ENCODE measurements around the gene CR2.
"Not testable (repeated sequence)": the region's sequence is repeated elsewhere in the genome, so short reads cannot be mapped to it uniquely, and the experiment has no call there.

Gene CR2

DNA sequence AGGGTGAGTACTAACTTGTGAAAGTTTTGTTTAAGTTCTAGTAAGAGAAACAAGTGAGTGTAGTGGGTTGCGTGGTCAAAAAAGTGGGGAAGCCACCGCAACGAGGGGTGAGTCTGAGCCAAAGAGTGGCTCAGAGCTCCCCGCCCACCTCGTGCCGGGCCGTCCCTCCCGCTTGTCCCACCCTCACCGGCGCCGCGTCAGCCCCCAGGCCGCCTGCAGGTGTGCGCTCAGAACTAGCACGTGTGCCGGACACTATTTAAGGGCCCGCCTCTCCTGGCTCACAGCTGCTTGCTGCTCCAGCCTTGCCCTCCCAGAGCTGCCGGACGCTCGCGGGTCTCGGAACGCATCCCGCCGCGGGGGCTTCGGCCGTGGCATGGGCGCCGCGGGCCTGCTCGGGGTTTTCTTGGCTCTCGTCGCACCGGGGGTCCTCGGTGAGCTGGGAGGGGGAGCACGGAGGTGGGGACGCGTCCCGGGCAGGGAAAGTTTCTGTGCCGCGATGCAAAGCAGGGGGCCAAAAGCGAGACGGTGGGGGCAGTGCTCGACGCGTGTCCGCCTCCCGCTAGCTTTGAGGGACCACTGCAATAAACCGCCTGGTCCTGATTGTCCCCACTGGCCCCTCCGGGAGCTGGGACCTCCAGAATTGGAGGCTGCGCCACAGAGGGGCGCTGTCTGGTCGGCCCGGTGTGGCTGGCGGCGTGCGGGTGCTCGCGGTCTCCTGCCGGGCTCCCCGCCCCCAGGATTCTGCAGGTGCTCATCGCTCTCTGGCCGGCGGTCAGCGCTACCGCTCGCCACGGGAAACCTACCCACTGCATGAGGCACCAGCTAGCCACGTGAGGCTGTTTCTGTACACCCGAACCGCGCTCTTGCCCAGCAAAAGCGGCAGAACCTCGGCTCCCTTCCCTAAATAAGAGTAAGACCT, at the start of gene CR2:
CR2 (plus strand) TSS at position 283 of the 919 bp plus-strand sequence; CDS start at position 374, 91 bp downstream.
- DNase-seq (ENCODE audit: low read depth, low spot score), result peak; percentile 56

DNA sequence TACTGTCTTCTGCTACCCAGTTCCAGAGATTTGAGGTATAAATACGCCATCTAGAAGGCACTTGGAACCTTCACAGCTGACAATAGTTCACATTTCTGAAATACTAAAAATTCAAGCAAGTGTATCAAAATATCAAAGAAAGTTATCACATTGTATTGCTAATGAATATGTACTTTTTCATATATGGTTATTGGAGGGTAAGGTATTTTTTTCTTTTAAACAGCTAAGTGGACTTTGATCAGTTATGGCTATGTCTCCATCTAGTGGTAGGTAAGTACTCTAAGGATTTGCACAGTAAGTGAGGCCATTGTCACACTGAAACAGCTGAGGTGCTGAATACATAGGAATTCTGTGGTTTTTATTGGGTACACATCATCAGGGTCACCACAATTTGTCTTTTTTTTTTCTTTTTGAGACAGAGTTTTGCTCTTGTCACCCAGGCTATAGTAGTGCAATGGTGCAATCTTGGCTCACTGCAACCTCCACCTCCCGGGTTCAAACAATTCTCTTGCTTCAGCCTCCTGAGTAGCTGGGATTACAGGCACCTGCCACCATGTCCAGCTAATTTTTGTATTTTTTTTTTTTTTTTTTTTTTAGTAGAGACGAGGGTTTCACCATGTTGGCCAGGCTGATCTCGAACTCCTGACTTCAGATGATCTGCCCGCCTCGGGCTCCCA, 49.1 kb upstream of the CR2 start:
- DNase-seq (ENCODE audit: low read depth, low spot score), result no peak

DNA sequence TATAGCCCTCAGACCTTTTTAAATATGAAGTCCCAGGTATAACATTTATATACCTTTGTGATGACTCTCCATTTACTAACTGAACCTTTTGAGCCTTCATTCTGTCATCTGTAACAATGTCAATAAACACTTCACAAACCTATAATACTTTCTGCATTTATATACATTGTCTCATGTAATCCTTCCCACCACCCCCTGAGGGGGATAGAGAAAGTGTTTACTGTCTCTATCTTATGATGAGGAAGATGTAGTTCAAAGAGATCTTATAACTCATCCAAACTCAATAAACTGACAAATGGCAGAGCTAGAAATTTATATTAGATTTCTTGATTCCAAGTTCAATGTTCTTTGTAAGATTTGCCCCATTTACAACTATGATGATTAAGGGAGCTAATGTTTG, 48.3 kb upstream of the CR2 start:
- no peak for DNase-seq (ENCODE audit: low read depth, low spot score)

DNA sequence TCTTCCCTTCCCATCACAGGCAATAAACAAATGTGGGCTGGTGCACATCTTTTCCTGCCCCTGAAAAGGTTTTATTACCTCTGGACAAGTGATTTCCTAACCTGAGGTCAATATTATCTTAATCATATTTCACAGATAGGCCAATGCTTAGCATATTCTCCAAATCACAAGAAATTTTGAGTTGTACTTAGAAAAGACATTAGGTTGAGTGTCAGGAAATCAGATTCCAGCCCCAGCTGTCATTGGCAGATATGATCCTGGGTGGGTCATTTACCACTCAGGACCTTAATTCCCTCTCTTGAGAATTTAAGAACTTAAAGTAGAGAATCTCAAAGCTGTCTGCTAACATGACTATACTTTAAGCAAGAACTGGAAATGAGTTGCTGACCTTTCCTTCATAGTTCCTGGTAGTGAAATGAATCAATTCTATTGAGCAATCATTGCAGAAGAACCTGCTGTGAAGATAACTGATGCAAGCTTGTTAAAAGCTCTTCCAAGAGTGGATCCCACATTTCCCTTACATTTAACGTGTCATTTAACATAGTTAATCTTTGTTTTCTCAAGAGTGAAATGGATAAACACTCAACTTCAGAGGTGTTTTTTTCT, 46.4 kb upstream of the CR2 start:
- no peak for DNase-seq (ENCODE audit: low read depth, low spot score)

DNA sequence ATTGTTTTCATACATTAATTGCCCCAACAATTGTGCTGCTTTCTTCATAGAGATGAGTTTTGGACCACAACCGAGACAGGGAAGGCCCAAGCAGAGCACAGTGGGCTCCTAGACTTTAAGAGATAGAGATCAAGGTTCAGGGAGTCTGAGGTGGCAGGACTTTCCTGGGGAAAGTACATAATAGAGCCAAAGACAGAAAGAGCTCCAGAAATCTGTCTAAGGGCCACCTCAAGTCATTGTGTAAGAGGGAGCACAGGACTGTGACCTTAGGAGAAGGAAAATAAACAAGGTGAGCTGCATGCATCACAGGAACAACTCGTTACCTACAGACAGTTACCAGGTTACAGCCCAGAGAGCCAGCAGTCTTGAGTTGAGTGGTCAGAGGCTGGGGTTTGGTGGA, 41.3 kb upstream of the CR2 start:
- DNase-seq (ENCODE audit: low read depth, low spot score), result no peak

DNA sequence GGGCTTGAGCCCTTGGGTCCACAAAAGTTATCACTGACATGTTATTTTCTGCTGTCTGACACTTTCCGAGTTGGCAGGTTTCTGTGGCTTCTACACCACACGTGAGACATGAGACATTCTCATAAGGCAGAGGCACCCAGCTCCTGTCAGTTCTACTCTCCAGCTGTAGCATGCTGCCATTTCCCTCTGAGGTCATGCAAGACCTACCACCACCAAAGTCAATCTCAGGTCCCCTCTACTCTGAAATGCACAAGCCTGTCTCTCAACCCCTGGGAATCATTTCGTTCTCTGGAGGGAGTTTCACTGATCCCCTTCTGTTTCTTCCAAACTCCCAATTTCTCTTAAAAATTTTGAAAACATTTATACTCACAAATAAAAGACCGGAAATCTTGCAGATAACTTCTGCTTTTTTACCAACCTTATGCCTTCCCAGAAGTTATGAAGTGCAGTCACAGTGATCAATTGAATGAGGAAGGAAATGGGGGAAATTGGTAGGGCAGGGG, 39.5 kb upstream of the CR2 start:
- DNase-seq (ENCODE audit: low read depth, low spot score), result no peak

DNA sequence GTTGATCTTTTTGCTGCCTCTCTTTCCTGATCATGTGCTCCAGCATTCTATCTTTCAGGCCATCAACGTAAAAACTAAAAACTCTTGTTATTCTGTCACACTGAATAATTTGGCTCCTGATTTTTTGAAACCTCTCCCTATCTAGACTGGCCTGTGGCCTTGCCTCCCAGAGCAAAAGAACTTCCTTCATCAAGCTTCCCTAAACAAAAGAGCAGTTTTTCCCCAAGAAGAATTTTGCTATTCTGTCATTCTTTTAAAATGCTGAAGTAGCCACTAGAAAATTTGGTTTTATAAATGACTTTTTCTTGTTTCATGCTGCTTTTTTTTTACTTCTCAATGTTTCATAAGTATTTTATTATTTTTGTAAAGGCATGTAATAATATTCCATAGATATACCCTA, 37.1 kb upstream of the CR2 start:
- DNase-seq (ENCODE audit: low read depth, low spot score), result no peak

DNA sequence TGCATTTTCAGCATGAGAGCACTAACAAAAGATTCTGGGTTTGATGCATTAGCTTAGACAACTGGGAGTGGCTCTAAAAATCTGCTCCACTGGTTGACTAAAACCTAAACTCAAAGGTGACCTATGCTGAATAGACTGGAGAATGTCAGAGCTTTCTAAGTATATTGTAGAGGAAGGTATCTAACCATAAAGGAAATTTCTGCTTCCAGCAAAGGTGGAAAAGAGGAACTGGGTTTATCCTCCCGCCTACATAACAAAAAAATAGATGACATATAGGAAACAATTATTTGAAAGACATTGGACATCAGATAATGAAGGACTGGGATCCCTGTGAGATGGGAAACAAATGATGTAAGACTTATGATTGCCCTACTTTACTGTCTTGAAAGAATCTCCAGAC, 35.8 kb upstream of the CR2 start:
- no peak for DNase-seq (ENCODE audit: low read depth, low spot score)

DNA sequence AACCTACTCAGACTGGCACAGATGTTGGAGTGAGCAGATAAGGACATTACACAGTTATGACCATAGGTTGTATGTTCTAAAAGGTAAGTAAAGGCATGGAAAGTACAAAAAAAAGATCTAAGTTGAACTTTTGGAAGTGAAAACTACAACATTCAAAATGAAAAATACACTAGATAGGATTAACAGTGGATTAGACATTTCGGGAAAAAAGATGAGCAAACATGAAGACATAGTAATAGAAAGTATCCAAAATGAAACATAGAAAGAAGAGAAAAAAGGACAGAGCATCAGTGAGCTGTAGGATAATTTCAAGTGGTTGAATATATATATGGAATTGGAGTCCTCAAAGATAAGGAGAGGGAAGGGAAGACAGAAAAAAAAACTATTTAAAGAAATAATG, 34.0 kb upstream of the CR2 start:
- no peak for DNase-seq (ENCODE audit: low read depth, low spot score)

DNA sequence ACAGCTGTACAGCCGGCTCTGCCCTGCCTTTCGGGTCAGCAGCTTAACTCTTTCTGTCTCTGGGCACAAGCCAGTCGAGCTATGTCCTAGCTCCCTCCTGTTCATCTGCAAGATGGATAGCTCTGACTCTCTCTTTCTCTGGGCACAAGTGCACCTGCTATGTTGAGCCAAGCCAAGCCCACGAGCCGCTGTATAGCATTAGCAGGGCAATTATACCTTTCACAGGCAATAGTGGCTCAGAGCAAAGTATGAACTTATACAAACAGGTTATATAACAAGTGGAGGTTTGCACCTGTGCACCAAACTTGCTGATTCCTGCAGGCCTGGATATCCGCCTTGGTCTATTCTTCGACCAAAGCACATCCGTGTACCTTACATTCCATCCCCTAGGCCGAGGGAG, 33.0 kb upstream of the CR2 start:
- DNase-seq (ENCODE audit: low read depth, low spot score), result no peak

DNA sequence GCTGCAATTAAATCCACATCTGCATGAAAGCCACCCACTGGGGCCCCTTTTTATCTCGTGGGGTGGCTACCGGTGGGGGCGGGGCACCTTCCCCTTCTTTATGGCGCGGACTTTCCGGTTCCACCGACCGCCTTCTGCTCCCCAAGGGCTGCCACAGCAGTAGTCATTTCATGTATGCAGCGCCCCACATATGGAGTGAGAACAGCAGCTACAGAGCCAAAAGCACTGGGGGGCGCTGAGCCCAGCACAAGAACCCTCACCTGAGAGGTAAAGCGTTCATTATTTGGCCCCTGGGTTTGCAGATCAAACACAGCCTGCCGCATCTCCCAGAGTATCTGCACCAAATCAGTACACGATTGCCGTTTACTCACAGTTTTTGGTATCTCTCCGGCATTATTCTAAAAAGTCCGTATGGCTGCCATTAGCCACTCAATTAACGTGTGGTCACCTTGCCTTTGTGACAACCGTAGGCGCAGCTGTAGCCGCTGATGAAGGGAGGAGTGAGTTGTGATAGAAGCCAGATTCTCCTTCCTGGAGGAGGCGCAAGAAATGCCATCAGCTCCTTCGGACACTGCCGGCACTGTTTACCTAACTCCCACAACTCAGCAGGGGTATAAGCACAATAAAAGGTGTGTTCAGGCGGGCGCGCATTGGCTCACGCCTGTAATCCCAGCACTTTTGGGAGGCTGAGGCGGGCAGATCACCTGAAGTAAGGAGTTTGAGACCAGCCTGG, 30.4 kb upstream of the CR2 start:
- DNase-seq (ENCODE audit: low read depth, low spot score), result no peak

DNA sequence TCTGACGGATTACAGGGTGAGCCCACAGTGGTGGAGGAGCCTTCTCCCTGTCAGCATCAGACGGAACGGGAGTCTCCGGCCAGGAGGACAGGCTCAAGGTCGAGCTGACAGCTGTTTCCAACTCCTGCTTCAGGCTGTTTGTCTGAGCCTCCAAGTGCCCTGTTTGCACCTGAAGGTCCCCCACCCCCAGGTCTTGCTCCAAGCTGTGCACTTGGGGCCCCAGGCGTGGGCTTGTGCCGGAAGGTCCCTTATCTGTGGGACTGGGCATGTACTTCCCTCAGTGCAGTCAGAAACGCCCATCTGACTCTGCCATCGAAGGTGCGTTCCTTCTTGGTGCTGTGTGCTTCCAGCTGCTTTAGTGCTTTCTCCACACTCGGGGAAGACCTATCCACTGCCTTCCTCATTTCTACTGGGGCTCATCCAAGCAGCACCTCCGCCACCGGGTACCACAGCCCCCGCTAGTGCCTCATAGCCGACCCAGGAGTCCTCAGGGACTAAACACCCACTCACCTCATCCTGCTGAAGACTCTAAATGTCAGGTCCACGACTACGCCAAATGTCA, 29.5 kb upstream of the CR2 start:
- DNase-seq (ENCODE audit: low read depth, low spot score), result no peak

DNA sequence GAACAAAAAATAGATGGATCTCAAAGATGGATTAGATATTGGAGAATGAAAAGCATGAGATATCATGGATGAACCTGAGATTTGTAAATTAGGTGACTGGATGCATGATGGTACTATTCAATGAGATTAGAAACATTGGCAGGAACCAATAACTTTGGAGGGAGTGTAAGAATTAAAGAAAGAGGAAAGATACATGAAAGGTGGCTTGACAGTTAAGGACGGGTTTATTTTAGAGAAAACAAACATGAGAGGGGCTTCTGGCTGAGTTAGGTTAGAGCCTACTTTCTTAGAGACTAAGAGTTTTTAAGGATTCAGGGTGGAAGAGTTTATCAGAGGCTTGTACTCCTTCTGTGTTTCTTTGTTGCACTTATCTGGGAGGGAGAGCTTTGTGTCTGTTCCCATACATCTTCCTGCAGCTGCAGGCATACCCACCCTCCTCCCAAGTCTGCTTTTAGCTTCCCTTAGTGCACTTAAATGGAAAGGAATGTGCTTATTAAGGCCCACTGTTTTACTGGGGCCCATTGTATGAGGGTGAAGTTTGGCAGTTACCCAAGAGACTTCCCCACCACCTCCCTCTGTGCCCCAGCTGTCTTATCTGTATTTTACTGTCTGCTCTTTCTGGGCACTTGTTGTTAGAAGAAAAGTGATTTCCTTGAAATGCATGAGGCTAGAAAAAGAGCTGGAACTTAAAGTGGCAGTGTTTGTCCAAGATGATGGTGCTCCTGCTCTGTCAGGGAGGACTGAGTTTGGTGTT, 26.1 kb upstream of the CR2 start:
- no peak for DNase-seq (ENCODE audit: low read depth, low spot score)

DNA sequence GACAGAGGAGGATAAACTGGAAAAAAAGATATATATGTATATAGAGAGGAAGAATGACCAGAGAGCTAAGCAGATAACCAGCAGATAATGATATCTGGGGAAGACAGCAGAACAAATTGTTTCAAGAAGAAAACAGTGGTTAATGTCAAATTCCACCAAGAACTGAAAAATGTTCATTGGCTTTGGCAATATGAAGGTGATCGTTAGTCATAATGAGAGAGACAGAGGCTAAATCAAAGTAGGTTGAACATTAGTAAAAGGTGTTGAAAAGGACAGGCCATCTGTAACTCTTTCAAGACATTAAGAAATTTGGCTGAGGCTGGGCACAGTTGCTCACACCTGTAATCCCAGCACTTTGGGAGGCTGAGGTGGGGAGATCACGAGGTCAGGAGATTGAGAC, 25.3 kb upstream of the CR2 start:
- DNase-seq (ENCODE audit: low read depth, low spot score), result no peak

DNA sequence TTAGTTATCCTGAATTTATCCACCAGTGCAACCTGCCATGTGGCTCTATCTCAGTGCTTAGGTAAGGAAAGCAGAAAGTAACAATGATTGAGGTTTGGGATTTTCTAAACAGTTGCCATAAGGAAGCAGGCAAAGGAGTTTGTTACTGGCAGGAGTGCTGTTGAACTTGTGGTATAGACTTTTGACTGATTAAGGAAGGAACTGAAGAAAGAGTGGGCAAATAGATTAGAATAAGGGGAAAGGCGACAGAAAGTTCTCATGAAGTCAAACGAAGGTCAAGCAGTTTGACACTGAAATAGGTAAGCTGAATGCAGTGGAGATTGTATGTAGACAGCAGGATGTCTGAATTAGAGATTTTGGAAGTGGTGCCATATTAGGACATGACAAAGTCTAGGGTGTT, 24.2 kb upstream of the CR2 start:
- no peak for DNase-seq (ENCODE audit: low read depth, low spot score)

DNA sequence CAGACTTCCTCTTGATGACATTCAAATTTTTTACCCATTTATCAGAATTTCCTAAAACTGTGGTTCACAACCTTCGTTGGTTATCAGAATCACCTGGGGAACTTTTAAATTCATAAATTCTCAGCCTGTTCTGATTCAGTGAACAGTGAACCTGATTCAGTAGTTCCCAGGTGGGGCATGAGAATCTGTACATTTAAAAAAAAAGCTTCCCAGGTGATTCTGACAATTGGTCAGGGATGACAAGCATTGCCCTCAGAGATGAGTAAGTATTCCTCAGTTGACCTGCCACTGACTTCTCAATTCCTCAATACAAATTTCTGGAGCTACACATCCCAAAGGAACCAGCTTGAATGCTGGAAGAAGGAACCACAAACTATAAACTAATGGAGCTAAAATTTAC, 23.5 kb upstream of the CR2 start:
- DNase-seq (ENCODE audit: low read depth, low spot score), result no peak

DNA sequence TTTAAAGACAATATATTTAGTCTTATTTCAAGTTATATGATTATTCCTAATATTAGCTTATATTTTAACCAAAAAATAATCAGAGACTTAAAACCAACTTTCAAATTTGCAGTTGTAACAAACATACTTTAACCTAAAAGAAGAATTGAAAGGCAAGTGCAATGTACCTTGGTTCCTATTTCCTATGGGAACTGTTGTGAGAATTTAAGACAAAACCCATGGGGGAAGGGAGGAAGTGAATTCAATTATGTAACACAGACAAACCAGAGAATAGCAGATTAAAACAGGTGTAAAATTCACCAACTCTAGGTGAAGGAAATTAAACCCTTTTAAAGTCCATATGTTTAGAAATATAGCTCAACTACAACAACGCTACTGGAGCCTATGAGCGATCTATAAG, 22.6 kb upstream of the CR2 start:
- no peak for DNase-seq (ENCODE audit: low read depth, low spot score)

DNA sequence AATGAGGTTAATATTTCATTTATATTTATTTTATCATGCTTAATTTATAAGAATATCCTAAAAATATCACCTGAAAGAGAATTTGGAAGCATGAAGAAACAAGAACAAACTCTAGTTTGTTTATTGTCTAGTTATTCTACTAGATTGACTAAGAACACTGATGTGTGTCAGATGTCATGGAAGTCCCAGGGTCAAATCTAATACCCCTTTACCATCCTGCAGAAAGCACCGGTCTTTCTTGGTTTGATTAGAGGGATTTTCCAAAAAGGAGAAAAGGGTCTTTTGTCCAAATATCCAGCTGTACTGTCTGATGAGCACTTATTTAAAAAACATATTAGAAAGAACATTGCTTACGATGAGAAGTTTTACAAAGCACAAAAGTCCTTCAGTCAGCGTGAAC, 20.7 kb upstream of the CR2 start:
- no peak for DNase-seq (ENCODE audit: low read depth, low spot score)

DNA sequence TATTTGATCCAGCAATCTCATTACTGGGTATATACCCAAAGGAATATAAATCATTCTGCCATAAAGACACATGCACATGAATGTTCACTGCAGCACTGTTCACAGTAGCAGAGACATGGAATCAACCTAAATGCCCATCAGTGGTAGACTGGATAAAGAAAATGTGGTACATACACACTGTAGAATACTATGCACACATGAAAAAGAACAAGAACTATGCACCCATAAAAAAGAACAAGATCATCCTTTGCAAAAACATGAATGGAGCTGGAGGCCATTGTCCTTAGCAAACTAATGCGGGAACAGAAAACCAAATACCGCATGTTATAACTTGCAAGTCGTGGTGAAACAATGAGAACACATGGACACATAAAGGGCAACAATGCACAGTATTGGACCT, 17.4 kb upstream of the CR2 start:
- not testable (repeated sequence) for DNase-seq (ENCODE audit: low read depth, low spot score)

DNA sequence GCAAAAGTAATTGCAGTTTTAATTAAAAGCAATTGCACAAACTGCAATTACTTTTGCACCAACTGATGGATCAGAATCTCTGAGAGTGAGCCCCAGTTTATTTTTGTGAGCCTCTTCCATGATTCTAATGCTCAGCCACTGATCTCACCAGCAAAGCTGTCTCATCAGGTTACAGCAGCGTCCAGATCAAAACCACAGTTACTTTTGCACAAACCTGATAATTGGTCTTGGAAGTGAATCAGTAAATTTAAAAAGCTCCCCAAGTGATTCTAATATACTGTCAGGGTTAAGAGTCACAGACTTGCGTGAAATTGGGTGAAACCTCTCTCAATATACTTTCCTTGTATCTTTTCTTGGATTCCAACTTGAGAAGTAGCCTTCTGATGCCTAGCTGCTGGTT, 13.5 kb upstream of the CR2 start:
- DNase-seq (ENCODE audit: low read depth, low spot score), result no peak

All from activated naive CD8-positive, alpha-beta T cell treated with anti-CD3 and anti-CD28 coated beads, Interleukin-2, amount 50 U/mL, for 16 hours (primary cell).